GM12891 (cell line): ENCODE measurements around the gene USP44.

Experiments used
- DNase-seq: peaks from one replicate; pipeline ENCODE4 v3.0.0; 2011; ENCODE audit warnings: low spot score; ENCODE audit not compliant: insufficient read length
- FAIRE-seq: peaks from 2 replicates; lab custom pipeline; 2011; peaks lifted over from hg19 to GRCh38; lab: Jason Lieb, UNC
- PAX5 ChIP-seq: IDR thresholded peaks from 2 replicates; pipeline ENCODE4 v1.6.1; 2011; ENCODE audit warnings: low read length, moderate library complexity, mild to moderate bottlenecking; ENCODE audit not compliant: insufficient read depth, severe bottlenecking
- POLR2A ChIP-seq: IDR thresholded peaks from 2 replicates; pipeline ENCODE4 v1.6.1; 2011; ENCODE audit warnings: low read depth, low read length, control low read depth
- POLR2AphosphoS5 ChIP-seq: IDR thresholded peaks from 2 replicates; pipeline ENCODE4 v1.6.1; 2011; ENCODE audit warnings: low read depth, low read length, control low read depth
- POU2F2 ChIP-seq: IDR thresholded peaks from 2 replicates; pipeline ENCODE4 v1.6.1; 2011; ENCODE audit warnings: low read depth, mild to moderate bottlenecking, control low read depth, low read length, moderate library complexity
- SPI1 ChIP-seq: IDR thresholded peaks from 2 replicates; pipeline ENCODE4 v1.6.1; 2011; ENCODE audit warnings: low read depth, low read length, control low read depth
- TAF1 ChIP-seq: IDR thresholded peaks from 2 replicates; pipeline ENCODE4 v1.6.1; 2011; ENCODE audit warnings: low read depth, low read length, control low read depth

Gene USP44

GRCh38 chr12:95518944-95519343, 32.3 kb downstream of the USP44 start:
- TF ChIP-seq POLR2A (no peak), POLR2AphosphoS5 (no peak), TAF1 (no peak), PAX5 (no peak), POU2F2 (no peak), SPI1 (no peak)
- DNase-seq = no peak
- FAIRE-seq = no peak

GRCh38 chr12:95517246-95517645, 34.0 kb downstream of the USP44 start:
- no peak for TF ChIP-seq SPI1
- no peak for TF ChIP-seq POLR2AphosphoS5
- TF ChIP-seq TAF1 = no peak
- TF ChIP-seq PAX5 = no peak
- FAIRE-seq (no peak), DNase-seq (no peak)

- no peak for DNase-seq
- no peak for FAIRE-seq
- no peak for TF ChIP-seq TAF1
- TF ChIP-seq POLR2AphosphoS5 = no peak
- TF ChIP-seq POLR2A = no peak
- no peak for TF ChIP-seq POU2F2
- TF ChIP-seq SPI1 = no peak
- no peak for TF ChIP-seq PAX5
Measured at GRCh38 chr12:95516757-95517156, 34.5 kb downstream of the USP44 start.

- DNase-seq (no peak), FAIRE-seq (peak; percentile 5)
- TF ChIP-seq TAF1 = no peak
- TF ChIP-seq POLR2A = no peak
- no peak for TF ChIP-seq POU2F2
- TF ChIP-seq SPI1 = no peak
- no peak for TF ChIP-seq POLR2AphosphoS5
- no peak for TF ChIP-seq PAX5
Measured at GRCh38 chr12:95515197-95515596, 36.1 kb downstream of the USP44 start.

GRCh38 chr12:95513599-95513998, 37.7 kb downstream of the USP44 start:
- TF ChIP-seq TAF1 = no peak
- no peak for TF ChIP-seq POLR2A
- no peak for TF ChIP-seq PAX5
- TF ChIP-seq POLR2AphosphoS5 = no peak
- DNase-seq (no peak), FAIRE-seq (peak; percentile 66)

GRCh38 chr12:95511977-95512376, 39.3 kb downstream of the USP44 start:
- no peak for FAIRE-seq
- DNase-seq = no peak
- no peak for TF ChIP-seq POLR2A
- TF ChIP-seq POU2F2 = no peak
- no peak for TF ChIP-seq PAX5
- no peak for TF ChIP-seq TAF1
- no peak for TF ChIP-seq SPI1
- no peak for TF ChIP-seq POLR2AphosphoS5

GRCh38 chr12:95509300-95509699, 42.0 kb downstream of the USP44 start:
- no peak for FAIRE-seq
- TF ChIP-seq TAF1 = no peak
- no peak for TF ChIP-seq SPI1
- TF ChIP-seq POU2F2 = no peak
- TF ChIP-seq PAX5 = no peak
- no peak for TF ChIP-seq POLR2A
- no peak for TF ChIP-seq POLR2AphosphoS5
- DNase-seq = no peak

GRCh38 chr12:95506707-95507523, 44.4 kb downstream of the USP44 start:
- DNase-seq (no peak), FAIRE-seq (no peak)
- TF ChIP-seq POU2F2 = no peak
- TF ChIP-seq POLR2AphosphoS5 = no peak
- TF ChIP-seq SPI1 = no peak
- TF ChIP-seq PAX5 = no peak

GRCh38 chr12:95505039-95505438, 46.2 kb downstream of the USP44 start:
- TF ChIP-seq PAX5 = no peak
- TF ChIP-seq POLR2AphosphoS5 = no peak
- TF ChIP-seq SPI1 = no peak
- no peak for TF ChIP-seq POLR2A
- TF ChIP-seq POU2F2 = no peak
- TF ChIP-seq TAF1 = no peak
- no peak for FAIRE-seq

More at GRCh38 chr12:95505039-95505438, 46.2 kb downstream of the USP44 start:
- no peak for DNase-seq
